ENCODE measurements around the gene AGPAT4.
A peak's percentile ranks its signal among the peaks of the same experiment; 100 is the strongest.

GRCh38 chr6:161284653-161285052, 10.8 kb upstream of the AGPAT4 start:
- TF ChIP-seq REST (IDR thresholded peaks at IDR 0.05; ENCODE audit: low read depth), result no peak
- TF ChIP-seq CTCF (IDR thresholded peaks at IDR 0.05 in 2 of 3, conservative IDR thresholded peaks at IDR 0.05 in 1 of 3; ENCODE audit: borderline replicate concordance in 1 of 3, insufficient read depth in 1 of 3, low read depth in 2 of 3, low read length in 2 of 3), result no peak
- no peak for TF ChIP-seq POLR2A (IDR thresholded peaks at IDR 0.05; ENCODE audit: borderline replicate concordance, extremely low read depth, insufficient read depth, insufficient read length)
- TF ChIP-seq POLR2AphosphoS5 (IDR thresholded peaks at IDR 0.05; ENCODE audit: low read depth, low read length), result no peak
- no peak for TF ChIP-seq EZH2 (IDR thresholded peaks at IDR 0.05)
- peak; percentile 3; the same call in 1 of the 2 replicates for TF ChIP-seq RAD21 (IDR thresholded peaks at IDR 0.05; ENCODE audit: low read depth)
- TF ChIP-seq SRF (IDR thresholded peaks at IDR 0.05; ENCODE audit: low read depth), result no peak
- no peak for TF ChIP-seq ZFX (IDR thresholded peaks at IDR 0.05)
- no peak for TF ChIP-seq ZBTB33 (IDR thresholded peaks at IDR 0.05; ENCODE audit: extremely low read depth, insufficient replicate concordance, low read length)
- no peak for TF ChIP-seq SIN3A (IDR thresholded peaks at IDR 0.05; ENCODE audit: low read depth)
- no peak for TF ChIP-seq EGR1 (IDR thresholded peaks at IDR 0.05; ENCODE audit: low read depth)
- TF ChIP-seq EZH2phosphoT487 (IDR thresholded peaks at IDR 0.05; ENCODE audit: borderline replicate concordance), result no peak
- peak; percentile 71 for TF ChIP-seq SP1 (IDR thresholded peaks at IDR 0.05; ENCODE audit: low read depth)
- TF ChIP-seq JUND (IDR thresholded peaks at IDR 0.05), result peak; percentile 77

Measured in HCT116 (cell line).